ENCODE measurements around the gene TSPAN14. TPM values are rescaled to one million over a fixed set of nuclear protein-coding genes. Genes with fewer than 3 reads are reported as not detected.

The TSPAN14 gene
- total RNA-seq, 1 donor from 2014 or later: 111 TPM

- no peak for TF ChIP-seq CTCF (conservative IDR thresholded peaks at IDR 0.05)
- Mint-ChIP-seq H3K27ac (peak overlapping the region; percentile 86), H3K9me3 (no peaks in the 10 kb centered on the region), H3K36me3 (peaks cover 3% of the 10 kb centered on the region), H3K27me3 (no peaks in the 10 kb centered on the region), H3K4me1 (ENCODE audit: unreplicated experiment) (peaks cover 80% of the 10 kb centered on the region), H3K4me3 (peak overlapping the region; percentile 57)
- no peak for DNase-seq (ENCODE audit: extremely low spot score, unreplicated experiment)
These were observed 42.4 kb upstream of the TSPAN14 start for GRCh38 chr10:80411681-80412220.

- Mint-ChIP-seq H3K36me3 (peaks cover 6% of the 10 kb centered on the region), H3K27ac (peak overlapping the region; percentile 86), H3K4me1 (ENCODE audit: unreplicated experiment) (peaks cover 85% of the 10 kb centered on the region), H3K4me3 (peak overlapping the region; percentile 18), H3K9me3 (no peaks in the 10 kb centered on the region), H3K27me3 (no peaks in the 10 kb centered on the region)
- no peak for DNase-seq (ENCODE audit: extremely low spot score, unreplicated experiment)
- TF ChIP-seq CTCF (conservative IDR thresholded peaks at IDR 0.05): no peak
These were observed 41.6 kb upstream of the TSPAN14 start for GRCh38 chr10:80412486-80412885.

- no peaks in the 10 kb centered on the region for H3K9me3 Mint-ChIP-seq
- H3K4me1 Mint-ChIP-seq (ENCODE audit: unreplicated experiment): peaks cover 82% of the 10 kb centered on the region
- H3K27me3 Mint-ChIP-seq: no peaks in the 10 kb centered on the region
- no peak for DNase-seq (ENCODE audit: extremely low spot score, unreplicated experiment)
- H3K27ac Mint-ChIP-seq: peak overlapping the region; percentile 67
- no peak for TF ChIP-seq CTCF (conservative IDR thresholded peaks at IDR 0.05)
- peaks cover 6% of the 10 kb centered on the region for H3K36me3 Mint-ChIP-seq
- H3K4me3 Mint-ChIP-seq: peak overlapping the region; percentile 24
These were observed 40.7 kb upstream of the TSPAN14 start for GRCh38 chr10:80413271-80413996.

DNA sequence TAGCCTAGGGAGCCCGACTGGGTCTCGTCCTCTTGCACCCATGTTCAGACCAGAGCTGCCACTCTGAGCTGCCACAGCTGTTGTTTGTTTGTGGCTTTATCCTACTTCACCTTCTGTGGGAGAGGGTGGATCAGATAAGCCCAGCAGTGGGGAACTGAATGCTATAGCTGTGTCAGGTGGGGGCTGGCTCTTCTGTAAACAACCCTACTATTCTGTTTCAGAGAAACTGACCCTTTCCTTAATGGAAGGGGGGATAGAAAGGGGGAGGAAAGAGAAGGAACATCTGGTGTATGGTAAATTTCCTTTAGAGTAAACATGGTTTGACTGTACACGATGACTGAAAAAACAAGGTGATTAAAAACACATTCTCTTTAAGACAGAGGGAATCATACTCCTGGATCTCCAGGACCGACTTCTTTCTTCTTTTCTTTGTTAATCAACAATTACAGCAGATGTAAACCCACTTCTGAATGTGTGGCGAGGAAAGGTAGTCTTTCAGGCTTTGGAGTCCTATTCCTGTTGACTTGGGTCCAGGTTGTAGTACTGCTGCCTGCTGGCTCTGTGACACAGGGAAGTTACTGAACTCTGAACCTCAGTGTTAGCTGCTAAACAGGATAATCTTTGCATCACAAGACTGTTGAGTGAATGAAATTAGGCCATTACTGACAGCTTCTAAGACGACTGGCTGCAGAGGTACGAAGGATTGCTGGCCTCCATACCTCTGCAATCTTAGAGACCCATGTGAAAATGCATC, 39.8 kb upstream of the TSPAN14 start:
- H3K36me3 Mint-ChIP-seq: peaks cover 6% of the 10 kb centered on the region
- H3K9me3 Mint-ChIP-seq: no peaks in the 10 kb centered on the region
- no peak for DNase-seq (ENCODE audit: extremely low spot score, unreplicated experiment)
- peaks cover 78% of the 10 kb centered on the region for H3K4me1 Mint-ChIP-seq (ENCODE audit: unreplicated experiment)
- H3K27ac Mint-ChIP-seq: peak overlapping the region; percentile 67
- no peaks in the 10 kb centered on the region for H3K27me3 Mint-ChIP-seq
- TF ChIP-seq CTCF (conservative IDR thresholded peaks at IDR 0.05): no peak
- peak overlapping the region; percentile 24 for H3K4me3 Mint-ChIP-seq

- Mint-ChIP-seq H3K36me3 (peaks cover 6% of the 10 kb centered on the region), H3K9me3 (no peaks in the 10 kb centered on the region), H3K4me1 (ENCODE audit: unreplicated experiment) (peaks cover 62% of the 10 kb centered on the region), H3K27ac (peak overlapping the region; percentile 20), H3K4me3 (peak overlapping the region; percentile 24), H3K27me3 (no peaks in the 10 kb centered on the region)
- TF ChIP-seq CTCF (conservative IDR thresholded peaks at IDR 0.05): no peak
- DNase-seq (ENCODE audit: extremely low spot score, unreplicated experiment): no peak
These were observed 38.2 kb upstream of the TSPAN14 start for GRCh38 chr10:80415734-80416478.

Measured in type B pancreatic cell (in vitro differentiated cells).